Adrenal gland (tissue), 12 donors: ENCODE data around the gene SLITRK5. TPM values are rescaled to one million over a fixed set of nuclear protein-coding genes. Genes with fewer than 3 reads are reported as not detected.

ENCODE experiments used
- DNase-seq, 7 donors: peaks; one replicate each; pipeline ENCODE4 v3.0.0-alpha.2; 2019 to 2020
- H3K27ac ChIP-seq, 5 donors: fragments of 200-600 bp; sonication (generic) in 4 of 5; 1 replicate in 3 of 5; 2 replicates in 2 of 5; pipeline versions ENCODE4 v1.5.1 to v1.8.0; 2016 to 2020; ENCODE audit warnings: mild to moderate bottlenecking in 1 of 5
- H3K27me3 ChIP-seq: fragments of 200-600 bp; 2 replicates; pipeline ENCODE4 v1.8.0; 2021
- H3K36me3 ChIP-seq, 2 donors: fragments of 200-600 bp; replicated peaks in 1 of 2; 1 replicate in 1 of 2; 2 replicates in 1 of 2; pipeline versions ENCODE4 v1.5.1 to v1.8.0; 2018 to 2022
- H3K4me1 ChIP-seq, 2 donors: fragments of 200-600 bp; replicated peaks in 1 of 2; 1 replicate in 1 of 2; 2 replicates in 1 of 2; pipeline versions ENCODE4 v1.5.1 to v1.8.0; 2018 to 2021
- H3K4me3 ChIP-seq, 4 donors: fragments of 200-600 bp; sonication (generic) in 3 of 4; one replicate each; pipeline ENCODE4 v1.5.1; 2016 to 2018
- H3K9me3 ChIP-seq, 3 donors: fragments of 200-600 bp; sonication (generic) in 1 of 3; replicated peaks in 1 of 3; 1 replicate in 2 of 3; 2 replicates in 1 of 3; pipeline versions ENCODE4 v1.5.1 to v1.8.0; 2016 to 2021
- CTCF ChIP-seq, 6 experiments: fragments of 450-650 bp in 4 of 6; fragments of 200-600 bp in 2 of 6; sonication (generic) in 1 of 6; IDR thresholded peaks; 1 replicate in 5 of 6; 2 replicates in 1 of 6; pipeline versions ENCODE4 v1.5.1 to v1.8.0; 2016 to 2021; ENCODE audit warnings: antibody characterized with exemption in 6 of 6, mild to moderate bottlenecking in 2 of 6, moderate library complexity in 1 of 6
- POLR2A ChIP-seq, 2 donors: fragments of 450-650 bp; IDR thresholded peaks; one replicate each; pipeline ENCODE4 v1.6.1; 2017; ENCODE audit warnings: antibody characterized with exemption in 2 of 2, mild to moderate bottlenecking in 2 of 2, moderate library complexity in 1 of 2
- WGBS, 4 donors: extraction: QIAGEN DNeasy Blood & Tissue Kit in 2 of 4; methylation state at CpG; one replicate each; pipeline versions ENCODE4 v1.1.5 to v1.1.7; 2013 to 2017; 5-methylcytosine and 5-hydroxymethylcytosine counted together
- intact Hi-C, 2 donors: fragments of 100-400 bp; cut with DNase I; formaldehyde crosslinking; loops; one replicate each; pipeline versions ENCODE4 v1.14.1 to v1.15.0; 2022 to 2023
- polyA plus RNA-seq, 3 donors: library from polyadenylated mRNA; stranded (reverse); fragments of 200-250 nt in 2 of 3; fragments of 350-450 nt in 1 of 3; fragmentation: Illumina TruSeq in 1 of 3; extraction: RNeasy Lipid Tissue Mini Kit (QIAGEN cat#74804) in 1 of 3; gene quantifications; one replicate each; pipeline ENCODE4 v1.2.3, GENCODE V29; 2013 to 2014
- total RNA-seq, 9 donors: library from RNA; depleted of rRNA in 4 of 9; stranded (reverse); fragments of >200 nt in 4 of 9; fragments of 120-200 nt in 1 of 9; fragmentation: NEBNext Ultra II Directional in 1 of 9; extraction: Animal tissue kit (Norgen Biotek cat#: 25700) in 1 of 9; gene quantifications; one replicate each; pipeline versions ENCODE4 v1.1.0 to v1.2.4, GENCODE V29; 2013 to 2023
- donor health status: healthy with polysubstance abuse.
- donor health status: Bipolar disorder and iron deficiency.
- donor health status: DM: yes; HTN: yes; CAD: no.
- donor health status: DM: no; HTN: no; CAD: no.
- donor health status: DM: no; HTN: no; CAD: no.
- donor health status: DM: yes; HTN: yes; CAD: no.

The SLITRK5 gene
- total and polyA plus RNA-seq, 12 donors = under 0.01 to 0.22 (median 0.08) TPM; not detected in 1

GRCh38 chr13:87677496-87678371, 6.6 kb downstream of the SLITRK5 start:
- Histone ChIP-seq H3K4me1 (peaks cover 9% of the 10 kb centered on the region in 2 donors), H3K27me3 (peaks cover 44% of the 10 kb centered on the region), H3K36me3 (no peaks in the 10 kb centered on the region), H3K4me3 (peak overlapping the region in 2 of 4 donors; percentile 43), H3K27ac (no peak overlapping the region), H3K9me3 (no peaks in the 10 kb centered on the region)
- TF ChIP-seq CTCF (IDR thresholded peaks at IDR 0.05) (no peak), POLR2A (IDR thresholded peaks at IDR 0.05) (no peak)
- intact Hi-C loops = no loop called here
- DNase-seq = peak in 1 of 7 donors; percentile 43
- WGBS, 4 donors = 2 to 5% (median 2%) methylated on average over 18 to 60 of the region's 60 CpGs

- DNase-seq = no peak
- Histone ChIP-seq H3K36me3 (no peaks in the 10 kb centered on the region), H3K27me3 (peaks cover 39% of the 10 kb centered on the region), H3K27ac (no peak overlapping the region), H3K4me1 (peaks cover 9% of the 10 kb centered on the region in 2 donors), H3K4me3 (peak overlapping the region in 1 of 4 donors; percentile 43), H3K9me3 (no peaks in the 10 kb centered on the region)
- no peak for TF ChIP-seq CTCF (IDR thresholded peaks at IDR 0.05)
- no peak for TF ChIP-seq POLR2A (IDR thresholded peaks at IDR 0.05)
- intact Hi-C loops = no loop called here
- 22 to 29% (median 23%) methylated on average over 8 of the region's 8 CpGs for WGBS, 4 donors
These were observed 7.2 kb downstream of the SLITRK5 start for GRCh38 chr13:87678372-87678752.

GRCh38 chr13:87680298-87680697, 9.1 kb downstream of the SLITRK5 start:
- Histone ChIP-seq H3K27me3 (peaks cover 27% of the 10 kb centered on the region), H3K27ac (no peak overlapping the region), H3K4me3 (no peak overlapping the region), H3K9me3 (no peaks in the 10 kb centered on the region), H3K36me3 (no peaks in the 10 kb centered on the region), H3K4me1 (peaks cover 9% of the 10 kb centered on the region in 2 donors)
- no peak for DNase-seq
- intact Hi-C loops = no loop called here
- 27 to 39% (median 36%) methylated on average over 1 of the region's 1 CpG for WGBS, 4 donors
- TF ChIP-seq POLR2A (IDR thresholded peaks at IDR 0.05) (no peak), CTCF (IDR thresholded peaks at IDR 0.05) (no peak)

GRCh38 chr13:87684850-87685742, 13.9 kb downstream of the SLITRK5 start:
- peaks cover 2% of the 10 kb centered on the region for H3K27me3 ChIP-seq
- H3K36me3 ChIP-seq = no peaks in the 10 kb centered on the region
- TF ChIP-seq CTCF (IDR thresholded peaks at IDR 0.05) (no peak), POLR2A (IDR thresholded peaks at IDR 0.05) (no peak)
- intact Hi-C loops = no loop called here
- H3K4me1 ChIP-seq = no peaks in the 10 kb centered on the region
- no peak overlapping the region for H3K4me3 ChIP-seq
- 64 to 80% (median 68%) methylated on average over 2 of the region's 2 CpGs for WGBS, 4 donors
- H3K9me3 ChIP-seq = peaks cover 0 to 7% (median 0%) of the 10 kb centered on the region in 3 donors
- no peak overlapping the region for H3K27ac ChIP-seq
- DNase-seq = no peak
